HG02763 (cell line): ENCODE data around the gene PLAAT5.

Source experiments
- ATAC-seq: cut with Tn5 transposase; IDR thresholded peaks from one replicate; pipeline ENCODE4 v1.9.1; 2021; ENCODE audit warnings: mild to moderate bottlenecking, moderate library complexity; ENCODE audit not compliant: unreplicated experiment

PLAAT5 gene

GRCh38 chr11:63516109-63516508, 25.1 kb upstream of the PLAAT5 start:
- no peak for ATAC-seq

- no peak for ATAC-seq
Measured at GRCh38 chr11:63512816-63513215, 21.8 kb upstream of the PLAAT5 start.

GRCh38 chr11:63511048-63511748, 20.2 kb upstream of the PLAAT5 start:
- ATAC-seq = no peak

DNA sequence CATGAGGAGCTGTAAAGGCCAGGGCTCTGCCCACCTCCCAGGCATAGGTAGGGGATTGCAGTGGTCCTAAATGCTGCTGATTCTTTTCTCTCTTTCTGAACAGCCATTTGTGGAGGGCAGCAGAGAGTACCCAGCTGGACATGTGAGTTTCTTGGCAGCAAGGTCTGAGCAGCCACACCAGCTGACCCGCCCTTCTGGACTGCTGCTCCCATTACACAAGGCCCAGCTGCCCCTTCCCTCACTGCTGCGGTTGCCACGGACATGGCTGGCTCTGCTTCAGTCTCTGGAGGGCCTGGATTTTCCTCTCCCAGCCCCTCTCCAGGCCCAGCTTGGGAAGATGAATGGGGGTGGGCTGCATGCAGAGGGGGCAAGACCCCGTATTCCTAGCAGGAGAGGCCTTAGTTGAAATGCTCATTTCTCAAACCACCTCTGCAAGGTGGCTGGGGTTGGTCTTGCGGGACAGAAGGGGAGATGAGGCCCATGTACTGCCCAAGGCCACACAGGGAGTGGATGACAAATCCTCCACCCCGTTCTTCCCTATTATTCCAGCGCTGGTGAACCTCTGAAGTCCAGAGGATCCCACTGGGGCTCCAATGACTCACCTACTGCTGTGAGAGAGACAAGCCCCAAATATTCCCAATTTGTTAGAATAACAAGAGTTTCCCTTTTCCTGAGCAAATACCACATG, 19.5 kb upstream of the PLAAT5 start:
- ATAC-seq = no peak

DNA sequence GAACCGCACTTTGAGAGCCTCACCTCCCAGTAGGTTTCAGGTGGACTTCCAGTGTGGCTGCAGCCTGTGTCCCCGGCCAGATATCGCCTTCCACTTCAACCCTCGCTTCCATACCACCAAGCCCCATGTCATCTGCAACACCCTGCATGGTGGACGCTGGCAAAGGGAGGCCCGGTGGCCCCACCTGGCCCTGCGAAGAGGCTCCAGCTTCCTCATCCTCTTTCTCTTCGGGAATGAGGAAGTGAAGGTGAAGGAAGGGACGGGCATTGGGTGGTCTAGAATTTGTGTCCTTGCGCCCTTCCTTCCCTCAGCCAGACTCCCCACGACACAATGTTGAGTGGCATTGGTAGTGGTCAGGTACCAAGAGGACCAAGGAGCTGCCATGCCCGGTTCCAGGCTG, 17.8 kb upstream of the PLAAT5 start:
- ATAC-seq = no peak

- ATAC-seq = no peak
Measured at GRCh38 chr11:63508009-63508408, 17.0 kb upstream of the PLAAT5 start.

DNA sequence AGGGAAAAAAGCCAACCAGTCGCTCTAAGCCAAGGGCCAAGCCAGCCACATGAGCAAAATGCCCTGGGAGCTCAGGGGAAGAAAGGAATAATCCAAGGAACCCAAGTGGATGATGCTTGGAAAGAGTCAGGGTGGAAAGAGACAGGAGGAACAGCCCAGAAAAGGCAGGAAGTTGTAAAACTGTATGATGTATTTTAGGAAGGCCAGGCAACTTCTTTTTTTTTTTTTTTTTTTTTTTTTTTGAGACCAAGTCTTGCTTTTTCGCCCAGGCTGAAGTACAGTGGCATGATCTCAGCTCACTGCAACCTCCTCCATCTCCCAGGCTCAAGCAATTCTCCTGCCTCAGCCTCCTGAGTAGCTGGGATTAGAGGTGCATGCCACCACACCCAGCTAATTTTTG, 16.5 kb upstream of the PLAAT5 start:
- ATAC-seq = no peak

DNA sequence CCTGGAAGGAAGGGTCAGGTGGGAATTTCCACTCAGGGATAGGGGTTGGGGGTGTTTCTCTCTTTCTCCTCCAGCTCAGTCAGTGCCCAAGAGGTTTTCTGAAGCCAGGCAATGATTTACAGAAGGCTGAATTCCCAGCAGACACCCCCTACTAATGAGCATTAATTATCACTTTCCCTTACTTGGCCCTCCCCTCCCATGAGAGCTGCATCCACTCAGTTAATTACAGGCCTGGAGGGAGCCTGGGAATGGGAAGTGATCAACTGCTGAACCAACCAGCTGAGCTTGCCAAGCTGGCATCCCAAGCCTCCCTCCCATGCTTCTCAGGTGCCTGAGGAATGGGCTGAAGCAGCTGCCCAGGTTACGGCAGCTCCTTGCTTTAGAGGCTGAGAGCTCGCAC, 15.9 kb upstream of the PLAAT5 start:
- no peak for ATAC-seq

- ATAC-seq = no peak
Measured at GRCh38 chr11:63505857-63506528, 15.0 kb upstream of the PLAAT5 start, which contains the start of gene LGALS12. TSS of gene LGALS12 (plus strand) at chr11:63506084. CDS start at chr11:63506459, 375 bp downstream.

- no peak for ATAC-seq
Measured at GRCh38 chr11:63504933-63505586, 14.1 kb upstream of the PLAAT5 start.

DNA sequence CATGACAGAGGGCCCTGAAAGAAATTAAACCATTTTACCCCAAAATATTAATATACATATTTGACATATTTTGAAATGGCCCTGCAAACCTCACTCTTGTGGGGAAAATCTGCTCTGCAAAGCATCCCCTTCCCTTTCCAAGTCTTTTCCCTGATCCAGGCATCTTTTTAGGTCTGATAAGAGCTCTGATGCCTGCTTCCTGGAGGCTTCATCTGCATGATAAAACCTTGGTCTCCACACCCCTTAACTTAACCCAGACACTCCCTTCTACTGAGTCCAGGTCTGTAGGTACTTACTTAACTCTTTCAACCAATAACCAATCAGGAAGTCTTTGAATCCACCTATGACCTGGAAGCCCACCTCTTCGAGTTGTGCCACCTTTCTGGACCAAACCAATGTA, 13.1 kb upstream of the PLAAT5 start:
- ATAC-seq = no peak

- no peak for ATAC-seq
Measured at GRCh38 chr11:63503492-63503891, 12.5 kb upstream of the PLAAT5 start.

DNA sequence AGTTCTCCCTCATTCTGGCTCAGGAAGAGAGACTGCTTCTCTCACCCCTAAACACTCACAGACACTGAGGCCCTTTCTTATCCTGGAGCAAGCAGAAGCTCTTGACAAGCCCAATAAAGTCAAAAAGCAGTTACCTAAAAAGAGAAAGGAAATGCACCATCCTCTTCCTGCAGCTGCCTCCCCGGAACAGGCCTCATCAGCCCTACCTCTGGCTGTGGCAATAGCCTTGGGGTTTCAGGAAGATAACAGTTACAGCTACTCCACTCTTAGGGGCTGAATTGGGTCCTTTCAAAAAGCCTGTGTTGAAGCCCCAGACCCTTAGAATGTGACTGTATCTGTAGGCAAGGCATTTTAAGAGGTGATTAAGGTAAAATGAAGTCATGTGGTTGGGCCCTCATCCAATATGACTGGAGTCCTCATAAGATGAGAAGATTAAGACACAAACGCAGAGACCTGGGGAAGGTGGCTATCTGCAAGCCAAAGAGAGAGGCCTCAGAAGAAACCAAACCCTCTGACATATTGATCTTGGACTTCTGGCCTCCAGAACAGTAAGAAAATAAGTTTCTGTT, 11.4 kb upstream of the PLAAT5 start:
- no peak for ATAC-seq

GRCh38 chr11:63501236-63501635, 10.3 kb upstream of the PLAAT5 start:
- ATAC-seq = no peak

- ATAC-seq = no peak
Measured at GRCh38 chr11:63499874-63500273, 8.9 kb upstream of the PLAAT5 start.

GRCh38 chr11:63494975-63495374, 4.0 kb upstream of the PLAAT5 start:
- ATAC-seq = no peak

DNA sequence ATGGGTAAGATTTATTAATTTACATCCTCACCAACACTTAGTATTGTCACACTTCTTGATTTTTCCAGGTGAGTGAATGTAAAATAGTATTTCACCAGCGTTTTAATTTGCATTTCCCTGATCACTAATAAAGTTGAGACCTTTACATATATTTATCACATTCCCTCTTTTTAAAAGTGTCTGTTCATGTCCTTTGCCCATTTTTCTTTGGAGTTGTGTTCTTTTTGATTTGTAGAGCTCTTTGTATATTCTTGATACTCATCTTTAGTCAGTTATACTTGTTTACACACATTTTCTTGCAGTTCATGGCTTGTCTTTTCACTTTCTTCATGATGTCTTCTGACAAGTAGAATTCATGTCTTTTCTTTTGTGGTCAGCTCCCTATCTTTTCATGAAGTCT, 2.2 kb upstream of the PLAAT5 start:
- ATAC-seq = no peak

- ATAC-seq = no peak
Measured at GRCh38 chr11:63492441-63492840, 1.5 kb upstream of the PLAAT5 start.

GRCh38 chr11:63491636-63492372, 837 bp upstream of the PLAAT5 start:
- no peak for ATAC-seq

- ATAC-seq = no peak
Measured at GRCh38 chr11:63491240-63491587, 247 bp upstream of the PLAAT5 start.

DNA sequence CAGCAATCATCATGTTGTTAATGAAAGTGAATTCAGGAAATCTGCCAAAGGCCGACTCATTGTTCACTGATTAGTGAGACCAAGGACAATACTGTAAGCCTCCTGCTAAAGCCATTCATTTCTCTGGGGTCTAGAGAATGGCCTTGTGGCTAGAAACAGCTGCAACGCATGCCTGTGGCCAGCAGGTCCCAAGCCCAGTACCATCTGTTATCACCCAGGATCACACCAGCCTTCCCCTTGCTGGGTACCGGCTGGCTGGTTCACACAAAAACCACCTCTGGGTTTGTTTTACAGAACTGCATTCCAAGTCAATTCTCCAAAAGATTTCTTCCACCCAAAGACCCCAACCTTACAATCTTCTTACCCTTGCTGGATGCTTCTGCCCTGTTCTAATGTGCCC, 1.1 kb downstream of the PLAAT5 start:
- ATAC-seq = no peak
